GM12873 (cell line): ENCODE measurements around the gene HLA-DPB1.

ENCODE experiments used
- TF ChIP-seq, protein P1 (sequence below): IDR thresholded peaks from 2 replicates; pipeline ENCODE4 v1.5.1; 2012; ENCODE audit warnings: low read depth, mild to moderate bottlenecking, moderate library complexity, low read length, control low read depth; ENCODE audit not compliant: insufficient read depth; ENCODE audit errors: missing control alignments

HLA-DPB1 gene

GRCh38 chr6:33108307-33108706 lies 32.5 kb downstream of the HLA-DPB1 start:
- TF ChIP-seq, protein P1, sequence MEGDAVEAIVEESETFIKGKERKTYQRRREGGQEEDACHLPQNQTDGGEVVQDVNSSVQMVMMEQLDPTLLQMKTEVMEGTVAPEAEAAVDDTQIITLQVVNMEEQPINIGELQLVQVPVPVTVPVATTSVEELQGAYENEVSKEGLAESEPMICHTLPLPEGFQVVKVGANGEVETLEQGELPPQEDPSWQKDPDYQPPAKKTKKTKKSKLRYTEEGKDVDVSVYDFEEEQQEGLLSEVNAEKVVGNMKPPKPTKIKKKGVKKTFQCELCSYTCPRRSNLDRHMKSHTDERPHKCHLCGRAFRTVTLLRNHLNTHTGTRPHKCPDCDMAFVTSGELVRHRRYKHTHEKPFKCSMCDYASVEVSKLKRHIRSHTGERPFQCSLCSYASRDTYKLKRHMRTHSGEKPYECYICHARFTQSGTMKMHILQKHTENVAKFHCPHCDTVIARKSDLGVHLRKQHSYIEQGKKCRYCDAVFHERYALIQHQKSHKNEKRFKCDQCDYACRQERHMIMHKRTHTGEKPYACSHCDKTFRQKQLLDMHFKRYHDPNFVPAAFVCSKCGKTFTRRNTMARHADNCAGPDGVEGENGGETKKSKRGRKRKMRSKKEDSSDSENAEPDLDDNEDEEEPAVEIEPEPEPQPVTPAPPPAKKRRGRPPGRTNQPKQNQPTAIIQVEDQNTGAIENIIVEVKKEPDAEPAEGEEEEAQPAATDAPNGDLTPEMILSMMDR, result no peak

DNA sequence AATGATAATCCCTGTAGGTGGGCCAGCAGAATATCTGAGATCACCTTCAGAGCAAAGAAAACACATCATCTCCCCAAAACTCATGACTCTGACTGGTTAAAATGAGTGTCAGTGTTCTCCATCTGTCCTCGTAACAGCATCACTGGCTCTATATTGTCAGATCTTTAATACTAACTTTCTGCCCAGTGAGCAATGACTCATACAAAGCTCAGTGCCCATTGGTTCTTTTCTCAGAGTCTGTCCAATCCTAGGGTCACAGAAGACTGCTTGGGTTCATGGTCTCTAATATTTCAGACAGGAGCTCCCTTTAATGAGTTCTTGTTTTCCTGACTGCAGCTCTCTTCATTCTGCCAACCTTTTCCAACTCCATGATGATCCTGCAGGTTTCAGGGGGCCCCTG lies 36.4 kb downstream of the HLA-DPB1 start:
- TF ChIP-seq, protein P1, result no peak

DNA sequence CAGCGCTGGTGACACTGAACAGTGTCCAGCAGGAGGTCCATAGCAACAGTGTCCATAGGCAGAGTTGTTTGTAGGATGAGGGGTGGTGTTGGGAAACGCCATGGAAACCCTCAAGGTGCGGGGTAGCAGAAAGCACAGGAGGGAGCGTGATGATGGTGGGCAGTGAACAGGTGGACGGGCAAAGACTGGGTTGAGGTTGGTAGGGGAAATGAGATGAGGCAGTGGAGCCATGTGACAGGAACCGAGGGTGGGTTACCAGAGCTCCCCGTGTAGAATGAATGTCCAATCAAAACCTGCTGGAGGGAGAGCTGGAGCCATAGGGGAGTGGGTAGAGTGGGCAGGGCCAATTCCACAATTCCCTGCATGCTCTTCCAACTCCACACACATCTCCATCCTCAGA lies 38.0 kb downstream of the HLA-DPB1 start:
- TF ChIP-seq, protein P1, result no peak

DNA sequence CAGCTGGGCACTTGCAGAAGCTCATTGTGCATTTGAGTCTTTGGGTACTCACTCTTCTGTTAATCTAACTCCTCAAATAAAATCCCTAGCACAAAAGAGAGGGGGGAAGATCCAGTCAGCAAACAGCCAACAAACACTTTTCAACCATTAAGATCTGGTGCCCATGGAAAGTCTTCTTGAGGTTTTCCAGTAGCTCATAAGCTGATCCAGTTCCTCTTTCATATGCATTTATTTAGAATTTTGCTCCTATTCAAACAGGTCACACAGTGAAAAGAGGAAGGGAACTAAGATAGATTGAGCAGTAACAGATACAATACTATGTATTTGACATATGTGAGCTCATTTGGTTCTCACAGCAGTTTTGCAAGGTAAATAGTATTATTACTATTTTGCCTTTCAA lies 38.6 kb downstream of the HLA-DPB1 start:
- TF ChIP-seq, protein P1, result no peak

DNA sequence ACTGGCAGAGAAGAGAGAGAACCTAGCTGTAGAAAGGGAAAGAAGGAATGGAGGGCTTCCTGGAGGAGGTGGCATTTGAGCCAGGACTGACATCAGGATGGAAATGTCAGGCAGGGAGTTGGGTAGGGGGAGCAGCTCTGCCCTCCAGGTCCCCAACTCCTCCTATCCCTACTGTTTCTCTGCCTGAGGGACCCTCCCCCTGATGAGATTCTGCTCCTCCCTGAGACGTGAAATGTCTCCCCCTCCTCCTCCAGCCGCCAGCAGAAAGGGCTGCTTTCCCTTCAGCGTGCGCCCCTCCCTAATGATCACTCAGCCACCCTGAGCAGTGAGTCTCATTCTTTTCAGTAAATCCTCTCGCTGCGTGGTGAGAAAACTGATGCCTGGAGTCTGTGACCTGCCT lies 40.6 kb downstream of the HLA-DPB1 start:
- TF ChIP-seq, protein P1, result no peak

DNA sequence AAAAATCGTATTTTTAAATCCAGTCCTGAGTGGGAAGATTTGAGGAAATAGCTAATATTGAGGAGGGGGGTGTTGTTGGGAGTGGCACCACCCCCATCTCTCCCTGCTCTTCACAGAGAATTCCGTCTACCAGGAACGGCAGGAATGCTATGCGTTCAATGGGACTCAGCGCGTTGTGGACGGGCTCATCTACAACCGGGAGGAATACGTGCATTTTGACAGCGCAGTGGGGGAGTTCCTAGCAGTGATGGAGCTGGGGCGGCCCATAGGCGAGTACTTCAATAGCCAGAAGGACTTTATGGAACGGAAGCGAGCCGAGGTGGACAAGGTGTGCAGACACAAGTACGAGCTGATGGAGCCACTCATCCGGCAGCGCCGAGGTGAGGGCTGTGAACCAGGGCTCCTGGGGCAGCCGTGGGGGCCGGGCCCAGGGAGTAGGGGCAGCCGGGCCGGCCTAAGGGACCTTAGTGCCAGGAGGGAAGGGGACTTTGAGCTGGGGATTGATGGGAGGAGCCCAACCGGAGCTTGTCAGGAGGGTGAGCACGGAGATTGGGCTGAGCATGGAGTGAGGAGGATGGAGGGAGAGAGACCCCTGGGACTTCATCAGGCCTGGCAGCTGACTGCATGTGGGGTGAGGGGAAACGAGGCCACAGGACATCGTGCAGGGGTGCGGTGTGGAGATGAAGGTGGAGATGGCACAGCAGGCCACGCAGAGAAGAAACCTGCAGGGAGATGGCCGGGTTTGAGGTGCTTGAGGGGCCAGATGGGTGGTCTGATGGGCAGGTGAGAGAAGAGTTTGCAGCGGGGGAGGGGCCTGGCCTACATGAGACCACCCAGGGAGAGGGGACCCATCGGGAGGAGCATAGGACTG lies 41.3 kb downstream of the HLA-DPB1 start:
- TF ChIP-seq, protein P1, result no peak

DNA sequence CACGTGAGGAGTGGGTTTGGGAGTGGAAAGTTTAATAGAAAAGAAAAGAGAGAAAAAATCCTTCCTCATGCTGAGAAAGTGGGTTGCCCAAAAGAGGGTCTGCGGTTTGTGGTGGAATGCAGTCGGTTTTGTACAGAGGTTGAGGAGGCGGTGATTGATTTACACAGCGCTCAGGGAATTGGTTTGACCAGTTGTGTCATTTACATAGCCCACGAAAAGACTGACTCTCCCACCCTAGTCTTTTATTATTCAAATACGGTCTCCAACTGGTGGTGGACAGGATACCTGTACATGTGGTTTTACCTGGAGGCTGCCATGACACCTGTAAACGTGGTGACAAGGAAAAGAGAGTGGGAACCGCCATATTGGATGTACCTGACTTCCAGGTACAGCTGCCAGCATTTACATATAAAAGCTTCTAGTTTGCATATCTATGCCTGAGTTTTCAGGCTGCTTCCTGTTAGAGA lies 42.1 kb downstream of the HLA-DPB1 start:
- TF ChIP-seq, protein P1, result no peak
